Suprapubic skin (tissue), 4 donors: ENCODE results near the gene IQSEC2. TPM values are rescaled to one million over a fixed set of nuclear protein-coding genes. Genes with fewer than 3 reads are reported as not detected.

Experiments used
- DNase-seq, 2 donors: peaks; one replicate each; pipeline ENCODE4 v3.0.0-alpha.2; 2019; ENCODE audit warnings: low spot score in 2 of 2
- H3K27ac ChIP-seq: fragments of 200-600 bp; sonication (generic); one replicate; pipeline ENCODE4 v1.5.1; 2019
- H3K27me3 ChIP-seq: fragments of 200-600 bp; sonication (generic); one replicate; pipeline ENCODE4 v1.5.1; 2019
- H3K36me3 ChIP-seq: fragments of 200-600 bp; sonication (generic); one replicate; pipeline ENCODE4 v1.5.1; 2019
- H3K4me1 ChIP-seq: fragments of 200-600 bp; sonication (generic); one replicate; pipeline ENCODE4 v1.5.1; 2019
- H3K4me3 ChIP-seq: fragments of 200-600 bp; sonication (generic); one replicate; pipeline ENCODE4 v1.5.1; 2019; ENCODE audit warnings: mild to moderate bottlenecking
- H3K9me3 ChIP-seq: fragments of 200-600 bp; sonication (generic); one replicate; pipeline ENCODE4 v1.5.1; 2019
- EP300 ChIP-seq: sonication (generic); formaldehyde crosslinking; IDR thresholded peaks from one replicate; pipeline ENCODE4 v1.6.1; 2017; ENCODE audit warnings: antibody characterized with exemption
- POLR2A ChIP-seq, 2 donors: fragments of 450-650 bp; IDR thresholded peaks; one replicate each; pipeline ENCODE4 v1.6.1; 2017; ENCODE audit warnings: antibody characterized with exemption in 2 of 2, mild to moderate bottlenecking in 2 of 2, moderate library complexity in 2 of 2
- POLR2AphosphoS5 ChIP-seq, 3 donors: sonication (generic); formaldehyde crosslinking; IDR thresholded peaks; one replicate each; pipeline ENCODE4 v1.6.1; 2017; ENCODE audit warnings: antibody characterized with exemption in 3 of 3
- WGBS: methylation state at CpG from one replicate; pipeline ENCODE4 v1.1.5; 2018; 5-methylcytosine and 5-hydroxymethylcytosine counted together
- total RNA-seq, 4 donors: library from RNA; depleted of rRNA; stranded (reverse); fragments of >200 nt; gene quantifications; one replicate each; pipeline ENCODE4 v1.1.0, GENCODE V29; 2016
- TF ChIP-seq, protein P1 (sequence below), 2 donors: fragments of 200-600 bp in 1 of 2; fragments of 450-650 bp in 1 of 2; sonication (generic) in 1 of 2; IDR thresholded peaks; one replicate each; pipeline ENCODE4 v1.5.1; 2016 to 2019; ENCODE audit warnings: antibody characterized with exemption in 2 of 2, mild to moderate bottlenecking in 1 of 2, moderate library complexity in 1 of 2

Gene IQSEC2
- total RNA-seq, 4 donors from 2014 or later: 24.4 to 42.1 (median 28.9) TPM

GRCh38 chrX:53303195-53303594 lies 21.8 kb upstream of the IQSEC2 start:
- H3K4me3 ChIP-seq: no peak overlapping the region
- WGBS: 94% methylated on average over 5 of the region's 5 CpGs

DNA sequence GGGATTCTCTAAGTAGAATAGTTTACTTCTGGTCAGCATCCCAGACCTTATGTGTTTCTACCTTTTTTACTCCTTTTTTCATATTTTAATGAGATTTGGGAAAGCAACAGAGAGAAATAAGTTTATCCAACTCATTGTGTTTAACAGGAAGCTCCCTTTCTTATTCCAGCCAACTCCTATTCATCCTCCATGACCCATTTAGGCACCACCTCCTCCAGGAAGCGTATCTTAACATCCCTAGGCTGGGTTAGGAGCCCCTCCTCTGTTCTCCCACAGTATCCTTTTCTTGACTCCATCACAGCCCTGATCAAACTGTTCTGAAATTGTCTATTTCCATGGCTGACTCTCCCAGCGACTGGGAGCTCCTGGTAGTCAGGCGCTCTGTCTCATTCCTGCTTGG lies 18.8 kb upstream of the IQSEC2 start:
- TF ChIP-seq POLR2AphosphoS5 (IDR thresholded peaks at IDR 0.05) (no peak), EP300 (no peak), POLR2A (IDR thresholded peaks at IDR 0.05) (no peak)
- TF ChIP-seq, protein P1, sequence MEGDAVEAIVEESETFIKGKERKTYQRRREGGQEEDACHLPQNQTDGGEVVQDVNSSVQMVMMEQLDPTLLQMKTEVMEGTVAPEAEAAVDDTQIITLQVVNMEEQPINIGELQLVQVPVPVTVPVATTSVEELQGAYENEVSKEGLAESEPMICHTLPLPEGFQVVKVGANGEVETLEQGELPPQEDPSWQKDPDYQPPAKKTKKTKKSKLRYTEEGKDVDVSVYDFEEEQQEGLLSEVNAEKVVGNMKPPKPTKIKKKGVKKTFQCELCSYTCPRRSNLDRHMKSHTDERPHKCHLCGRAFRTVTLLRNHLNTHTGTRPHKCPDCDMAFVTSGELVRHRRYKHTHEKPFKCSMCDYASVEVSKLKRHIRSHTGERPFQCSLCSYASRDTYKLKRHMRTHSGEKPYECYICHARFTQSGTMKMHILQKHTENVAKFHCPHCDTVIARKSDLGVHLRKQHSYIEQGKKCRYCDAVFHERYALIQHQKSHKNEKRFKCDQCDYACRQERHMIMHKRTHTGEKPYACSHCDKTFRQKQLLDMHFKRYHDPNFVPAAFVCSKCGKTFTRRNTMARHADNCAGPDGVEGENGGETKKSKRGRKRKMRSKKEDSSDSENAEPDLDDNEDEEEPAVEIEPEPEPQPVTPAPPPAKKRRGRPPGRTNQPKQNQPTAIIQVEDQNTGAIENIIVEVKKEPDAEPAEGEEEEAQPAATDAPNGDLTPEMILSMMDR (IDR thresholded peaks at IDR 0.05): no peak
- 89% methylated on average over 3 of the region's 3 CpGs for WGBS
- DNase-seq: no peak
- no peaks in the 10 kb centered on the region for H3K36me3 ChIP-seq
- no peak overlapping the region for H3K27ac ChIP-seq
- H3K4me1 ChIP-seq: no peaks in the 10 kb centered on the region
- no peaks in the 10 kb centered on the region for H3K9me3 ChIP-seq
- H3K27me3 ChIP-seq: no peaks in the 10 kb centered on the region
- H3K4me3 ChIP-seq: no peak overlapping the region

More at GRCh38 chrX:53303195-53303594, 21.8 kb upstream of the IQSEC2 start:
- no peak for DNase-seq
- no peak overlapping the region for H3K27ac ChIP-seq
- TF ChIP-seq, protein P1 (IDR thresholded peaks at IDR 0.05): no peak
- no peak for TF ChIP-seq POLR2AphosphoS5 (IDR thresholded peaks at IDR 0.05)
- no peak for TF ChIP-seq POLR2A (IDR thresholded peaks at IDR 0.05)
- TF ChIP-seq EP300: no peak
- no peaks in the 10 kb centered on the region for H3K4me1 ChIP-seq
- no peaks in the 10 kb centered on the region for H3K36me3 ChIP-seq
- H3K9me3 ChIP-seq: no peaks in the 10 kb centered on the region
- no peaks in the 10 kb centered on the region for H3K27me3 ChIP-seq

DNA sequence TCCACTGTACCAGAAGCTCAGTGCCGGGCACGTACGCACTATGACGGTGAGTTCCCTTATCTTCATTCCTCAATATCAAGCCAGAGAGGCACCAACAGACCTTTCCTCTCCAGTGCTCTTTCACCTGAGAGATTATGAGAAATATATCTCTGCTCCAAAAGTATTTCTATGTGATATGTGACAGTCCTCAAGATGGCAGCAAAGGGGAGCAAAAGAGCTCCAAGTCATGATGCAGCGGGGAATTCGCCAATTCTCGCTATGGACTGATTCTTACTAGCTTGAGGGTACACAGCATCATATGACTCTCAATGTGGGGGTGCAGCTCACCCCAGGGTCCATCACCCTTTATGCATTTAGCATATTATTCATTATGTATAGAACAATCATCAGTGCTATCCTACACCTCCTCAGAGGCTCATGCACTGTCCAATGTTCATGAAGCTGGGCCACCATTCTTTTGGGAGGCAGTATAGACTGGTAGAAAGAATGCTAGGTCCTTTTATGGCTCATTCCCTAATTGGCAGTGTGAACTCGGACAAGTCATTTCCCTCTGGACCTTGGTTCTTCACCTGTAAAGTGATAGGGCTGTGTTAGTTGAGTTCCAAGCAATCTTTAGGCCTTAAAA lies 12.8 kb upstream of the IQSEC2 start:
- TF ChIP-seq POLR2AphosphoS5 (IDR thresholded peaks at IDR 0.05) (no peak), POLR2A (IDR thresholded peaks at IDR 0.05) (no peak)
- WGBS: 91% methylated on average over 8 of the region's 8 CpGs

GRCh38 chrX:53291596-53291995 lies 10.2 kb upstream of the IQSEC2 start:
- no peak for DNase-seq
- Histone ChIP-seq H3K27ac (no peak overlapping the region), H3K36me3 (no peaks in the 10 kb centered on the region), H3K4me3 (no peak overlapping the region), H3K9me3 (no peaks in the 10 kb centered on the region), H3K4me1 (peaks cover 16% of the 10 kb centered on the region), H3K27me3 (no peaks in the 10 kb centered on the region)
- TF ChIP-seq POLR2AphosphoS5 (IDR thresholded peaks at IDR 0.05) (no peak), POLR2A (IDR thresholded peaks at IDR 0.05) (no peak), EP300 (no peak)
- TF ChIP-seq, protein P1 (IDR thresholded peaks at IDR 0.05): no peak
- 86% methylated on average over 3 of the region's 3 CpGs for WGBS

More for the DNA sequence above, 12.8 kb upstream of the IQSEC2 start:
- no peaks in the 10 kb centered on the region for H3K36me3 ChIP-seq
- H3K4me3 ChIP-seq: no peak overlapping the region
- H3K27ac ChIP-seq: no peak overlapping the region
- H3K9me3 ChIP-seq: no peaks in the 10 kb centered on the region
- no peaks in the 10 kb centered on the region for H3K4me1 ChIP-seq
- DNase-seq: no peak
- H3K27me3 ChIP-seq: no peaks in the 10 kb centered on the region

DNA sequence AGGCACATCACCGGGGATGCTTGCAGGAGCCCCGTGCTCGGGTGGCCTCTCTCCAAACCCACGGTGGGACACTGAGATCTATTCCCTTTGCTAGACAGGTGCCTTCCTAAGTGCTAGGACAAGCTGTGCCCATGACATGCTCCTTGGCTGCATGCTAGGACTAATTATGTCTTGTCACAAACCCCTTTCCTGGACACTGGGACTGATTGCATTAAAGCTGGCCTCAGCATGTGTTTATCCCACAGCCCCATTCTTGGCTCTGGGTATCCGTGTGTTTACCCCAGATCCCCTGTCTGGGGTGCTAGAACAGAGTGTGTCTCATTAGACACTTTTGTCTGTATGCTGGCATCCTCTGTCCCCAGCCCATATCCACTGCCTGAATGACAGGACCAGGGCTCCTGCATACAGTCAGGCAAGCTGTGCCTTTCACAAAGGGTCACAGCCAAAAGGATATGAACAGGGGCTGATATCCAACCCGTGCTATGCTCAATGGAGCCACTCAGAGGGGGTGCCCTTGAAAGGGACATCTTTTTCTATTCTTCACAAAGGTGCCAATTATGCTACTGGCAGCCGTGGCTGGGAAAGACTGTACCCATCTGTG lies 9.2 kb upstream of the IQSEC2 start:
- no peak overlapping the region for H3K4me3 ChIP-seq
- WGBS: 79% methylated on average over 6 of the region's 7 CpGs
- H3K4me1 ChIP-seq: peaks cover 16% of the 10 kb centered on the region
- H3K9me3 ChIP-seq: no peaks in the 10 kb centered on the region
- no peaks in the 10 kb centered on the region for H3K27me3 ChIP-seq
- no peak for DNase-seq
- no peaks in the 10 kb centered on the region for H3K36me3 ChIP-seq
- no peak overlapping the region for H3K27ac ChIP-seq
- TF ChIP-seq POLR2A (IDR thresholded peaks at IDR 0.05) (no peak), POLR2AphosphoS5 (IDR thresholded peaks at IDR 0.05) (no peak), EP300 (no peak)
- TF ChIP-seq, protein P1 (IDR thresholded peaks at IDR 0.05): no peak
